ENCODE results near the gene MPST. TPM values are rescaled to one million over a fixed set of nuclear protein-coding genes. Genes with fewer than 3 reads are reported as not detected.

The MPST gene
- total RNA-seq, 5 donors from 2014 or later (not counting 1 experiment from before 2014, with no cell fraction given) = 2.4 to 10.7 (median 7.1) TPM

GRCh38 chr22:37018815-37019308, 680 bp upstream of the MPST start:
- Mint-ChIP-seq H3K9me3 (no peaks in the 10 kb centered on the region), H3K4me1 (peaks cover 4 to 16% (median 6%) of the 10 kb centered on the region in 3 donors), H3K27ac (no peak overlapping the region), H3K27me3 (peaks cover 4 to 9% of the 10 kb centered on the region in 2 donors), H3K36me3 (no peaks in the 10 kb centered on the region), H3K4me3 (peak overlapping the region; percentile 70 to 77 (median 73))
- Histone ChIP-seq H3K27me3 (replicated peaks in 1 of 2; ENCODE audit: control insufficient read depth in 2 of 2, extremely low read depth in 1 of 2, insufficient read depth in 2 of 2, low read length in 1 of 2) (peaks cover 0 to 27% of the 10 kb centered on the region in 2 experiments), H3K9me3 (no peaks in the 10 kb centered on the region), H3K4me1 (ENCODE audit: control insufficient read depth in 1 of 2, extremely low read depth in 1 of 2, insufficient read depth in 2 of 2, low read length in 2 of 2) (peaks cover 0 to 27% of the 10 kb centered on the region in 2 experiments), H3K4me3 (ENCODE audit: control insufficient read depth in 1 of 2, extremely low read depth in 1 of 2, low read length in 1 of 2) (peak overlapping the region; percentile 20 to 30), H3K36me3 (ENCODE audit: control insufficient read depth in 2 of 2, extremely low read depth in 1 of 2, insufficient read depth in 1 of 2, low read length in 1 of 2) (no peaks in the 10 kb centered on the region), H3K27ac (ENCODE audit: low read length) (no peak overlapping the region)
- CTCF ChIA-PET = no interaction called here
- WGBS (ENCODE audit: insufficient coverage) = 10% methylated on average over 30 of the region's 35 CpGs
- ATAC-seq (replicated peaks in 1 of 4) = peak in 3 of 4 experiments; percentile 4 to 27 (median 11)
- POLR2A ChIA-PET = interaction anchor here in 1 of 2 donors (0.5 kb wide), 1 partner anchor 1085 kb away, joined by 5 read pairs; no protein-coding TSS in a partner anchor
- DNase-seq = no peak

GRCh38 chr22:37020192-37020479, 594 bp downstream of the MPST start:
- H3K9me3 Mint-ChIP-seq = no peaks in the 10 kb centered on the region
- POLR2A ChIA-PET = no interaction called here
- no peak overlapping the region for H3K27ac ChIP-seq (ENCODE audit: low read length)
- CTCF ChIA-PET = interaction anchor here in 1 of 2 donors (1.3 kb wide), 1 partner anchor 23 kb away, joined by 3 read pairs; no protein-coding TSS in a partner anchor
- peaks cover 0 to 23% of the 10 kb centered on the region in 2 experiments for H3K27me3 ChIP-seq (replicated peaks in 1 of 2; ENCODE audit: control insufficient read depth in 2 of 2, extremely low read depth in 1 of 2, insufficient read depth in 2 of 2, low read length in 1 of 2)
- no peaks in the 10 kb centered on the region for H3K9me3 ChIP-seq
- peak overlapping the region in 1 of 2 donors; percentile 49 for H3K27ac Mint-ChIP-seq
- no peaks in the 10 kb centered on the region for H3K36me3 ChIP-seq (ENCODE audit: control insufficient read depth in 2 of 2, extremely low read depth in 1 of 2, insufficient read depth in 1 of 2, low read length in 1 of 2)
- H3K4me3 ChIP-seq (ENCODE audit: control insufficient read depth in 1 of 2, extremely low read depth in 1 of 2, low read length in 1 of 2) = peak overlapping the region; percentile 46 to 66
- DNase-seq (no peak), ATAC-seq (replicated peaks in 1 of 4) (peak in 1 of 4 experiments; percentile 11)
- peaks cover 0 to 27% of the 10 kb centered on the region in 2 experiments for H3K4me1 ChIP-seq (ENCODE audit: control insufficient read depth in 1 of 2, extremely low read depth in 1 of 2, insufficient read depth in 2 of 2, low read length in 2 of 2)
- no peaks in the 10 kb centered on the region for H3K36me3 Mint-ChIP-seq
- peaks cover 4 to 9% of the 10 kb centered on the region in 2 donors for H3K27me3 Mint-ChIP-seq
- peak overlapping the region; percentile 74 to 82 (median 79) for H3K4me3 Mint-ChIP-seq
- H3K4me1 Mint-ChIP-seq = peaks cover 4 to 16% (median 6%) of the 10 kb centered on the region in 3 donors
- 10% methylated on average over 5 of the region's 5 CpGs for WGBS (ENCODE audit: insufficient coverage)

- CTCF ChIA-PET = interaction anchor here in 1 of 2 donors (1.3 kb wide), 1 partner anchor 24 kb away, joined by 3 read pairs; no protein-coding TSS in a partner anchor
- WGBS (ENCODE audit: insufficient coverage) = 93% methylated on average over 5 of the region's 5 CpGs
- H3K9me3 Mint-ChIP-seq = no peaks in the 10 kb centered on the region
- ATAC-seq (replicated peaks in 1 of 4) (no peak), DNase-seq (no peak)
- Histone ChIP-seq H3K36me3 (ENCODE audit: control insufficient read depth in 2 of 2, extremely low read depth in 1 of 2, insufficient read depth in 1 of 2, low read length in 1 of 2) (no peaks in the 10 kb centered on the region), H3K9me3 (no peaks in the 10 kb centered on the region), H3K27me3 (replicated peaks in 1 of 2; ENCODE audit: control insufficient read depth in 2 of 2, extremely low read depth in 1 of 2, insufficient read depth in 2 of 2, low read length in 1 of 2) (peaks cover 0 to 23% of the 10 kb centered on the region in 2 experiments), H3K4me3 (ENCODE audit: control insufficient read depth in 1 of 2, extremely low read depth in 1 of 2, low read length in 1 of 2) (no peak overlapping the region), H3K4me1 (ENCODE audit: control insufficient read depth in 1 of 2, extremely low read depth in 1 of 2, insufficient read depth in 2 of 2, low read length in 2 of 2) (peaks cover 0 to 27% of the 10 kb centered on the region in 2 experiments), H3K27ac (ENCODE audit: low read length) (no peak overlapping the region)
- no peak overlapping the region for H3K27ac Mint-ChIP-seq
- POLR2A ChIA-PET = no interaction called here
- peaks cover 0 to 16% (median 6%) of the 10 kb centered on the region in 3 donors for H3K4me1 Mint-ChIP-seq
- peaks cover 4 to 9% of the 10 kb centered on the region in 2 donors for H3K27me3 Mint-ChIP-seq
- peak overlapping the region in 1 of 3 donors; percentile 79 for H3K4me3 Mint-ChIP-seq
- H3K36me3 Mint-ChIP-seq = no peaks in the 10 kb centered on the region
Measured at GRCh38 chr22:37021041-37021440, 1.5 kb downstream of the MPST start.

GRCh38 chr22:37021710-37022482, 2.4 kb downstream of the MPST start:
- Mint-ChIP-seq H3K4me3 (peak overlapping the region; percentile 36 to 66 (median 58)), H3K9me3 (no peaks in the 10 kb centered on the region), H3K4me1 (peaks cover 0 to 16% (median 6%) of the 10 kb centered on the region in 3 donors), H3K27ac (no peak overlapping the region), H3K27me3 (peaks cover 4 to 8% of the 10 kb centered on the region in 2 donors), H3K36me3 (no peaks in the 10 kb centered on the region)
- 54% methylated on average over 7 of the region's 13 CpGs for WGBS (ENCODE audit: insufficient coverage)
- peak in 31 of 35 experiments; percentile 13 to 80 (median 40) for DNase-seq
- Histone ChIP-seq H3K4me3 (ENCODE audit: control insufficient read depth in 1 of 2, extremely low read depth in 1 of 2, low read length in 1 of 2) (no peak overlapping the region), H3K27ac (ENCODE audit: low read length) (no peak overlapping the region), H3K9me3 (no peaks in the 10 kb centered on the region), H3K36me3 (ENCODE audit: control insufficient read depth in 2 of 2, extremely low read depth in 1 of 2, insufficient read depth in 1 of 2, low read length in 1 of 2) (no peaks in the 10 kb centered on the region), H3K27me3 (replicated peaks in 1 of 2; ENCODE audit: control insufficient read depth in 2 of 2, extremely low read depth in 1 of 2, insufficient read depth in 2 of 2, low read length in 1 of 2) (peaks cover 0 to 23% of the 10 kb centered on the region in 2 experiments), H3K4me1 (ENCODE audit: control insufficient read depth in 1 of 2, extremely low read depth in 1 of 2, insufficient read depth in 2 of 2, low read length in 2 of 2) (peaks cover 0 to 27% of the 10 kb centered on the region in 2 experiments)
- CTCF ChIA-PET = interaction anchor here in 1 of 2 donors (1.3 kb wide), 1 partner anchor 25 kb away, joined by 3 read pairs; no protein-coding TSS in a partner anchor
- ATAC-seq (replicated peaks in 1 of 4) = peak; percentile 31 to 61 (median 44)
- POLR2A ChIA-PET = no interaction called here

GRCh38 chr22:37022483-37023337, 3.2 kb downstream of the MPST start:
- Mint-ChIP-seq H3K27me3 (peaks cover 4 to 7% of the 10 kb centered on the region in 2 donors), H3K9me3 (no peaks in the 10 kb centered on the region), H3K27ac (no peak overlapping the region), H3K4me3 (no peak overlapping the region), H3K4me1 (peaks cover 0 to 16% (median 6%) of the 10 kb centered on the region in 3 donors), H3K36me3 (no peaks in the 10 kb centered on the region)
- Histone ChIP-seq H3K27me3 (replicated peaks in 1 of 2; ENCODE audit: control insufficient read depth in 2 of 2, extremely low read depth in 1 of 2, insufficient read depth in 2 of 2, low read length in 1 of 2) (peaks cover 0 to 23% of the 10 kb centered on the region in 2 experiments), H3K36me3 (ENCODE audit: control insufficient read depth in 2 of 2, extremely low read depth in 1 of 2, insufficient read depth in 1 of 2, low read length in 1 of 2) (no peaks in the 10 kb centered on the region), H3K9me3 (no peaks in the 10 kb centered on the region), H3K4me3 (ENCODE audit: control insufficient read depth in 1 of 2, extremely low read depth in 1 of 2, low read length in 1 of 2) (no peak overlapping the region), H3K27ac (ENCODE audit: low read length) (no peak overlapping the region), H3K4me1 (ENCODE audit: control insufficient read depth in 1 of 2, extremely low read depth in 1 of 2, insufficient read depth in 2 of 2, low read length in 2 of 2) (peaks cover 0 to 27% of the 10 kb centered on the region in 2 experiments)
- CTCF ChIA-PET = no interaction called here
- WGBS (ENCODE audit: insufficient coverage) = 90% methylated on average over 11 of the region's 16 CpGs
- no peak for DNase-seq
- POLR2A ChIA-PET = no interaction called here
- ATAC-seq (replicated peaks in 1 of 4) = no peak

Measured in T-cell (primary cell).